Skin epidermis (tissue), 12 donors: ENCODE results near the gene ANKRD45.
A peak's percentile ranks its signal among the peaks of the same experiment; 100 is the strongest.
"Not testable (repeated sequence)": the region's sequence is repeated elsewhere in the genome, so short reads cannot be mapped to it uniquely, and the experiment has no call there.

ENCODE experiments used
- H3K27ac ChIP-seq, 21 experiments: fragments of 200-600 bp; sonication (generic) in 11 of 21; one replicate each; pipeline ENCODE4 v1.5.0; 2020; ENCODE audit warnings: mild to moderate bottlenecking in 3 of 21, inconsistent platforms in 2 of 21, moderate library complexity in 2 of 21
- H3K4me3 ChIP-seq, 7 experiments: fragments of 200-600 bp; sonication (generic) in 2 of 7; one replicate each; pipeline ENCODE4 v1.5.0; 2020; ENCODE audit warnings: inconsistent platforms in 2 of 7, mild to moderate bottlenecking in 2 of 7, moderate library complexity in 1 of 7

Gene ANKRD45, protein sequence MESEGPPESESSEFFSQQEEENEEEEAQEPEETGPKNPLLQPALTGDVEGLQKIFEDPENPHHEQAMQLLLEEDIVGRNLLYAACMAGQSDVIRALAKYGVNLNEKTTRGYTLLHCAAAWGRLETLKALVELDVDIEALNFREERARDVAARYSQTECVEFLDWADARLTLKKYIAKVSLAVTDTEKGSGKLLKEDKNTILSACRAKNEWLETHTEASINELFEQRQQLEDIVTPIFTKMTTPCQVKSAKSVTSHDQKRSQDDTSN

DNA sequence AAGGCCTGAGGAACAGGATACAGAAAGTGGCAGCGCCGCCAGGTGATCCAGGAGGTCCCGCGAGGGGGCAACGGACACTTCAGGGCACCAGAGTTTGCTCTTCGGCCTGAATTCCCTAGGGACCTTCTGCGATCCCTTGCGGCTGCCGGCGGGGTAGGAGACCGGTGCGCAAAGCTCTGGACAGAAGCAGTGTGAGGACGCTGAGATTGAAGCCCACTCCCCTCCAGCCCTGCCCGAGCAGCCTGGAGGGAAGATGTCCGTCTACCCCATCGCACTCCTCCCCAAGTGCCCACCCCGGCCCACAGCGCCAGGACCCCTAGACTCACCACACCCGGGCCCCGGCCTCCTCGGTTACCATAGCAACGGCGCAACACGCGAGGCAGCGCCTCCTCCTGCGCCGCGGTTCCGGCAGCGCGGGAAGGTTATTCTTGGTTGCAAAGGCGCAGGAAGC is at the start of gene ANKRD45:
ANKRD45 (minus strand) TSS at position 361 of the 451 bp plus-strand sequence. CDS start 10,433 bp downstream, outside the sequence.
- no peak within 1 kb of the TSS for H3K27ac ChIP-seq

DNA sequence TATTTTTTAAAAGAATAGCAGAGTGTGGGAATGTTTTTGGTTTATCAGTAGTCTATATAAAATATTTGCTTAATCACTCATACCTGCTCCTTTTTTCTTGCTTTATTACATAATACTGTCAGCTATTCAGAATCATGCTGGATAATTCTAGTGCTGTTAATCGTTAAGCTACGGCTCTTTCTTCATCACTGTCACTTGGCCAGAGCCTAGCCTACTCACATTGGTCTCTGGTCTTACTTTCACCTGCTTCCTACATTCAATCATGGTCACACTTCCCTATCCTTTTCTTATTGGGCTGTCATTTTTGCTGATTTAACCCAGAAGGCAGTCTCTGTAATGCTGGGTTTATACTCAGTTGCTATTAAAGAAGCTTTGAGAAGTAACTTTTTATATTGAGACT is 47.6 kb upstream of the ANKRD45 start:
- H3K4me3 ChIP-seq, result no peak overlapping the region

More for the DNA sequence above, at the start of gene ANKRD45:
- peak within 1 kb of the TSS in 5 of 7 experiments; percentile 11 to 45 (median 14) for H3K4me3 ChIP-seq

DNA sequence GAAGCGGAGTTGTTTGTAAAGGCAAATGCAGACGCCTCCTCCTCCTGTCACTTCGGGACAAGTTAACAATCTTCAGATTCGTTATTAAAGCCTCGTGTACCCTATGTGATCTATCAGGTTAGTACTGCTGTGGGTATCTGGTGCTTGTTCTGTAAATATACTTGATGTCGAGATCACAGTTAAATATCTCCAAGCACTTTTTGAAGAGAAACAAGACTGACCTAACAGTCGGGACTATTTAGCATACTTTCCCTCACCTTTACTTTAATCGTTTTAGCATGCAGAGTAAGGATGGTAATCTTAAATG is 45.8 kb upstream of the ANKRD45 start:
- Histone ChIP-seq H3K27ac (peak overlapping the region in 20 of 21 experiments; percentile 82 to 95 (median 91)), H3K4me3 (peak overlapping the region; percentile 63 to 96 (median 86))

More for the DNA sequence above, 47.6 kb upstream of the ANKRD45 start:
- H3K27ac ChIP-seq, result no peak overlapping the region

DNA sequence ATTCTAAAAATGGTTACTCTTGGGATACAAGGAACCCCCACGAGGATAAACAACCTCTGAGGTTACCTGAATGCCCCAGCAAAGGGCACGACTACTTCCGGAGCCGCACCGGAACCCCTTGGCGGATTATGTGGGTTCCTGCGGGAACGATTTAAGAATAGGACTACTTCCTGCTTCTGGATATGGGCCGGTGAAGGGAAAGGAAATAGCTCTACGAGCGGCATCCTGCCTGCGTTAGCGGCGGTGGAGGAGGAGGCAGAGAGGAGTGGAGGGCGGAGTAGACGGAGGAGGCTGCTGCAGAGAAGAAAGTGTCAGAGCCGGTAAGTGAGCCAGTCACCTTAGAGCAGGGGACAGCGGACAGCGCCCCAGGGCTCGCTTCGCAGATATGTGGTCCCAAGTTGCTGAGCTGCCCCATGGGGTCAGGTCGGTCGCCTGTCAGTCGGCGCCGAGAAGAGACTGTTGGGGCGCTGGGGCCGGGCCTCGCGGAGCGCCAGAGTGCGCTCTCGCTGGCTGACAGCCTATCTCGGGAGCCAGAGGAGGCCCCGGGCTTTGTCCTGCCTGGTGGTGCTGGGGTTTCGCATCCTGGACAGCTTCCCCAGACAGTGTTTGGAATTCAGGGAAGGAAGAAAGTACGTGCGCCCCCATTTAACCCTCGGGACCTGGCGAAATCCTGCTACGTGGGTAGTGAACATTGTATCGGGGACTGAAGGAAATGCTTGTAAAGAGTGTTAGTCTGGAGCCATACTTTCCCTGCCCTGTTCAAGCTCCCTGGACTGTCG is 45.3 kb upstream of the ANKRD45 start, which contains the start of gene KLHL20:
KLHL20 (plus strand) TSS at position 223 of the 779 bp plus-strand sequence. CDS start 1,063 bp downstream, outside the sequence.
- Histone ChIP-seq H3K4me3 (peak within 1 kb of the TSS; percentile 63 to 96 (median 86)), H3K27ac (peak within 1 kb of the TSS; percentile 68 to 95 (median 91))

DNA sequence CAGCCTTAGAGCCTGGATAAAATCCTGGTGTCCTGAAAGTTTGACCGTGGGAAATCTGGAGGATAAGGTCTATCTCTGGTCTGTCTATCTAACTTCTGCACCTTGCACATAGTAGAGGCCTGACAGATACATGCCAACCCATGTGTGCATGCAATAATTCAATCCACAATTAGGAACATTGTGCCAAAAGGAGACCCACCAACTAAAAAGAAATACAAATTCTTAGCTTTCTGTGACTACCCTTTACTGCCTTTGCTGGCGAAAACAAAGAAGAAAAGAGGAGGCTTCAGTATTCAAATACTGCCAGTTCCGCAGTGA is 44.7 kb upstream of the ANKRD45 start:
- Histone ChIP-seq H3K27ac (peak overlapping the region in 19 of 21 experiments; percentile 65 to 95 (median 91)), H3K4me3 (peak overlapping the region; percentile 63 to 96 (median 86))

DNA sequence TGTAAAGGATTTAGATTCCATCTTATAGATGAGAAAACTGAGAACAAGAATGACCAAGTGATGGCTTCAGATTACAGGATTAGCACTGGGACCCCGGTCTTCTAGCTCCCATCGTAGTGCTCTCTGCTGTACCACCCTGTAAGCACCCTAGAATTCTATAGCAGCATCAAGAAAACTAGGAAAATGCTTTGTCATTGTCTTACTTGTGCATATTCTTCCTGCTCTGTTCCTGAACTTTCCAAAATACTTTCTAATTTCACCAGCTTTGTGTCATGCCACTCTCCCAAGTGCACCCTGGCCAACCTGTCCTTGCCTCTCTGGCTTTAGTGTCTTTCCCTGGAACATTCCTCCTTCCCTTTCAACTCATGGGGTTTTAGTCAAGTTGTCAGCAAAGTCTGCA is 39.1 kb upstream of the ANKRD45 start:
- Histone ChIP-seq H3K4me3 (no peak overlapping the region), H3K27ac (no peak overlapping the region)

DNA sequence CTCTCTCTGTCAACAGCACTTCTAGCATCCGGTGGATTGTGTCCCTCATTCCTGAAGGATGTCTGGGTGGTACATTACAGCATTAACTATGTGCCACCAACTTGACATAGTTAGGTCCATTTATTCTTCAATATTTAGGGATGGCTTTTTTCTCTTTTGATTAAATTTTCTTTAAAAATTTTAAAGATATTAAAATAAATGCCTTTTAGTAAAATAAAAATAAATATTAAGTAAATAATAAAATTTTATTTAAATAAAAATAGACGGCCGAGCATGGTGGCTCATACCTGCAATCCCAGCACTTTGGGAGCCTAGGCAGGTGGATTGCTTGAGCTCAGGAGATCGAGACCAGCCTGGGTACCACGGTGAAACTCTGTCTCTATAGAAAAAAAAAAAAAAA is 35.5 kb upstream of the ANKRD45 start:
- Histone ChIP-seq H3K4me3 (no peak overlapping the region), H3K27ac (no peak overlapping the region)

DNA sequence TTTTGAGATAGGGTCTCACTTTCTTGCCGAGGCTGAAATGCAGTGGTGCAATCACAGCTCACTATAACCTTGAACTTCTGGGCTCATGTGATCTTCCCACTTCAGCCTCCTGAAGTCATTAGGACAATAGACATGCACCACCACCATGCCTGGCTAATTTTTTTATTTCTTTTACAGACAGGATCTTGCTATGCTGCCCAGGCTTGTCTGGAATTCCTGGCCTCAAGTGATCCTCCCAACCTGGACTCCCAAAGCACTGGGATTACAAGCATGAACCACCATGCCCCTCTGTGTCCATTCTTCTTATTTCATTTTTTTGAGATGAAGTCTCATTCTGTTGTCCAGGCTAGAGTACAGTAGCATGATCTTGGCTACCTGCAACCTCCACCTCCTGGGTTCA is 33.1 kb upstream of the ANKRD45 start:
- Histone ChIP-seq H3K4me3 (no peak overlapping the region), H3K27ac (no peak overlapping the region)

DNA sequence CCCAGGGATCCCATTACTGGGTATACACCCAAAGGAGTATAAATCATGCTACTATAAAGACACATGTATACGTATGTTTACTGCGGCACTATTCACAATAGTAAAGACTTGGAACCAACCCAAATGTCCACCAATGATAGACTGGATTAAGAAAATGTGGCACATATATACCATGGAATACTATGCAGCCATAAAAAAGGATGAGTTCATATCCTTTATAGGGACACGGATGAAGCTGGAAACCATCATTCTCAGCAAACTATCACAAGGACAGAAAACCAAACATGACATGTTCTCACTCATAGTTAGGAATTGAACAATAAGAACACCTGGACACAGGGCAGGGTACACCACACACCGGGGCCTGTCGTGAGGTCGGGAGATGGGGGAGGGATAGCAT is 31.6 kb upstream of the ANKRD45 start:
- not testable (repeated sequence) for H3K4me3 ChIP-seq, H3K27ac ChIP-seq

DNA sequence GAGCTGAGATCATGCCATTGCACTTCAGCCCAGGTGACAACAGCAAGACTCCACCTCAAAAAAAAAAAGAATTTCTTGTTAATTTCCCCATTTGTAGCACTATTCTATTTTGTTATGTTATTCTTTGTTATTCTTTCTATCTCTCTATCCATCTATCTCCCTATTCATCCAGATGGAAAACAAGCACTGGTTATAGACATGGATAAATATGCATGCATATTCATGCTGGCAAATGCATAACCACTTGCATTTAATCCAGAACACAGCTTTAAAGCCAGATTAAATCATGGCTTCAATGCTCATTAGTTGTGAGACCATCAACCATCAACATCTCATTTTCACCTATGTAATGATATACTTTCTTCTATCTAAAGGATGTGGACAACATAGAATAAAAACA is 23.6 kb upstream of the ANKRD45 start:
- H3K4me3 ChIP-seq, result no peak overlapping the region

DNA sequence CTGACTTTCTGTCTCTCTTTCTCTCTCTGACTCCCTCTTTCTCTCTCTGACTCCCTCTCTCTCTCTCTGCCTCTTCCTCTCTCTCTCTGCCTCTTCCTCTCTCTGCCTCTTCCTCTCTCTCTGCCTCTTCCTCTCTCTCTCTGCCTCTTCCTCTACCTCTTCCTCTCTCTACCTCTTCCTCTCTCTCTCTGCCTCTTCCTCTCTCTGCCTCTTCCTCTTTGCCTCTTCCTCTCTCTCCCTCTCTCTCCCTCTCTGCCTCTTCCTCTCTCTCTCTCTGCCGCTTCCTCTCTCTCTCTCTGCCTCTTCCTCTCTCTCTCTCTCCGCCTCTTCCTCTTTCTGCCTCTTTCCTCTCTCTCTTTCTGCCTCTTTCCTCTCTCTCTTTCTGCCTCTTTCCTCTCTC is 18.6 kb upstream of the ANKRD45 start:
- Histone ChIP-seq H3K4me3 (no peak overlapping the region), H3K27ac (no peak overlapping the region)

More for the DNA sequence above, 23.6 kb upstream of the ANKRD45 start:
- no peak overlapping the region for H3K27ac ChIP-seq

DNA sequence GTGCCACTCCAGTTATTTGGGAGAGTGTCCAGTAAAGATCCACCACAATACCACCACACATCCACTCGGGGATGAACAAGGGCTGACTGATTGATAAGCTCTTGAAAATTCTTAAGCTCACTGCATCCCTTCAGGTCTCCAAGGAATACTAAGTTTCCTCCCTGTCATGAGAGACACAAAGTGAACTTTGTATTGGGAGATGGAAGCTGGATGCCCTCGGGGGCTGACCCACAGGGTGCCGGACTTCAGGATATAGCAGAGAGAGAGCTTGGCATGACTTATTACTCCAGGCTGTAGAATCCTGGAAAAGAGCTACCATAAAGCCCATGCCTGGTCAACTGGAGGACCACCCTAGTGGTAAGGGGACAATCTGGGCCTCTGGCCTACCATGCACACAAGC is 15.5 kb upstream of the ANKRD45 start:
- not testable (repeated sequence) for H3K4me3 ChIP-seq, H3K27ac ChIP-seq

DNA sequence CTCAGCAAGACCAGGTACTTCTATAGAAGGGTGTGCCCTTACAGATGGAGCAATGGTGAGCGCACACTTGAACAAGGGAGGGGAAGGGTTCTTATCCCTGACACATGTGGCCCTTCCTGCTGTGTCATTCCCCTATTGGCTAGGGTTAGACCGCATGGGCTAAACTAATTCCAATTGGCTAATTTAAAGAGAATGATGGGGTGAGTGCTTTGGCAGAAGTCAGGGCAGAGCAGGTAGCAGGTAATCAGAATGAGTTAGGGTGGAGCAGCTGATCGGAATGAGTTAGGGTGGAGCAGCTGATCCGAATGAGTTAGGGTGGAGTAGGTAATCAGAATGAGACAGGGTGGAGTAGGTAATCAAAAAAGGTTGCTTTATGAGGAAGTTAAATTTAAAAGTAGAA is 14.2 kb upstream of the ANKRD45 start:
- H3K4me3 ChIP-seq, H3K27ac ChIP-seq: not testable (repeated sequence)

DNA sequence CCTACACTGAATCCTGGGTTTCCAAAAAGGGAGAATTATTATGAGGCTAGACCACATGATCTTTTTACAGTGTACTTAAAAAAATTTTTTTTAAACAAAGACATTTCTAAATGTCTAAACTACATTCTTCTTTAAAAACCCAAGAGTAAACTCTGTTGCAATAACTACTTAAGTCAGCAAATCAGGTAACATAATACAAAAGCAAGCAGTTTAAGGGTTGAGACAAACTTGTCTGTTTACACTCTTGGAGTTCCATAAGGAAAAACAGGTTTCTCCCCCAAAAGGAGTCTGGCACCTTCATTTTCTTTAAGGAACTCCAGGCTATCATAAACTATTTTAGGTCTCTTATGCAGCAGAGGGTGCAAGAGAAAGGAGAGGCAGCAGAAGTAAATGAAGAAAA is 12.5 kb upstream of the ANKRD45 start:
- no peak overlapping the region for H3K27ac ChIP-seq
- H3K4me3 ChIP-seq, result no peak overlapping the region

DNA sequence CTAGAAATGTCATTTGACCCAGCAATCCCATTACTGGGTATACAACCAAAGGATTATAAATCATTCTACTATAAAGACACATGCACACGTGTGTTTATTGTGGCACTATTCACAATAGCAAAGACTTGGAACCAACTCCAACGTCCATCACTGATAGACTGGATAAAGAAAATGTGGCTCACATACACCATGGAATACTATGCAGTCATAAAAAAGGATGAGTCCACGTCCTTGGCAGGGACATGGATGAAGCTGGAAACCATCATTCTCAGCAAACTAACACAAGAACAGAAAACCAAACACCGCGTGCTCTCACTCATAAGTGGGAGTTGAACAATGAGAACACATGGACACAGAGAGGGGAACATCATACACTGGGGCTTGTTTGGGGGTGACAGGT is 10.5 kb upstream of the ANKRD45 start:
- H3K27ac ChIP-seq, H3K4me3 ChIP-seq: not testable (repeated sequence)

DNA sequence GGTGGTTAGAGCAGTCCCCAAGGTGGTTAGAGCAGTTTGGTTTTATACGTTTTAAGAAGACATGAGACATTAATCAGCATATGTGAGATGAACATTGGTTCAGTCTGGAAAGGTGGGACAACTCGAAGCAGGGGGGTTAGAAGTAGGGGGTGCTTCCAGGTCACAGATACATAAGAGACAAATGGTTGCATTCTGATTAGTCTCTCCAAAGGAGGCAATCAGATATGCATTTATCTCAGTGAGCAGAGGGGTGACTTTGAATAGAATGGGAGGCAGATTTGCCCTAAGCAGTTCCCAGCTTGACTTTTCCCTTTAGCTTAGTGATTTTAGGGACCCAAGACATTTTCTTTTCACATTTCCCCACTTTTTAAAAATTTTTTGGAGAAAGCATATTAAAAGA is 4.8 kb upstream of the ANKRD45 start:
- not testable (repeated sequence) for H3K27ac ChIP-seq, H3K4me3 ChIP-seq

DNA sequence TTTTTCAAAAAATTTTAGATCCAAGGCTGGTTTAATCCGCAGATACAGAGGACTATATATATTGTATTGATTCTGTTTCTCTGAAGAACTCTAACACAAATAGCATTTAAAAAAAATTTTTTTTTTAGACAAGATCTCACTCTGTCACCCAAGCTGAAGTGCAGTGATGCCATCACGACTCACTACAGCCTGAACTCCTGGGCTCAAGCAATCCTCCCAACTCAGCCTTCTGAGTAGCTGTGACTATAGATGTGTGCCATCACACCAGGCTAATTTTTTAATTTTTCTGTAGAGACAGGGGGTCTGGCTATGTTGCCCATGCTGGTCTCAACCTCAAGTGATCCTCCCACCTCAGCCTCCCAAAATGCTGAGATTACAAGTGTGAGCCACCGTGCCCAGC is 3.0 kb downstream of the ANKRD45 start:
- Histone ChIP-seq H3K27ac (no peak overlapping the region), H3K4me3 (no peak overlapping the region)

DNA sequence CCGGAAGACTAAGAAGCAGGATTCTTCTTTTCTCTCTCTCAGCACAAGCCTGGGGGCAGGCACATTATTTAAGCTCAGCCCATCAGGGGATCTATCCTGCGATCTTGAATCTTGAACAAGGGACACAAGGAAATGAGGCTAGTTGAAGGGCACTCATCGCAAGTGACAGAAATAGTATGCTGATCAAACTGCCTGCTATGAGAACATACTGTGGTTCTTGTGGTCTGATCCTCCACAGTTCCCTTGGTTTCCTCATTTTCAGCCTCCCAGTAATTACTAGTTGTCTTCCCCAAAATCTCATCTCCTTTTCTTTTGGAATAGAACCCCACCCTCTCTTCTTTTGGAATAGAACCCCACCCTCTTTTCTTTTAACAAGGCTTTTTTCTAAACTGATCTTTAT is 6.5 kb downstream of the ANKRD45 start:
- no peak overlapping the region for H3K27ac ChIP-seq

DNA sequence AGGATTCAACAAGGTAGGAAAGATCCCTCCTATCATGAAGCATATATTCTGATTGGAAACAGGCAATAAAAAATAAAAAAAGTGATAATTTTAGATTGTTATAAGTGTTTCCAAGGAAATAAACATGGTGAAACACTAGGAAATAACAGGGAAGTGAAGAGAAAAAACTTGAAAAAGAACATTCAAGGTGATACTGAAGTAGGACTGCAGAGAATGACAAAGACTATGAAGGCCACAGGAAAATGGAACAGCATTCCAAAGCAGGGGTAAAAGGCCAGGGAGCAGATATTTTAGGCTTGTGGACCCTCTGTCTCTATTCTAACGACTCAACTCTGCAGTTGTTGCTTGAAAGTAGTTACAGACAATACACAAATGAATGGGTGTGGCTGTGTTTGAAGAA is 7.9 kb downstream of the ANKRD45 start:
- no peak overlapping the region for H3K4me3 ChIP-seq
- no peak overlapping the region for H3K27ac ChIP-seq

More for the DNA sequence above, 6.5 kb downstream of the ANKRD45 start:
- H3K4me3 ChIP-seq, result no peak overlapping the region

DNA sequence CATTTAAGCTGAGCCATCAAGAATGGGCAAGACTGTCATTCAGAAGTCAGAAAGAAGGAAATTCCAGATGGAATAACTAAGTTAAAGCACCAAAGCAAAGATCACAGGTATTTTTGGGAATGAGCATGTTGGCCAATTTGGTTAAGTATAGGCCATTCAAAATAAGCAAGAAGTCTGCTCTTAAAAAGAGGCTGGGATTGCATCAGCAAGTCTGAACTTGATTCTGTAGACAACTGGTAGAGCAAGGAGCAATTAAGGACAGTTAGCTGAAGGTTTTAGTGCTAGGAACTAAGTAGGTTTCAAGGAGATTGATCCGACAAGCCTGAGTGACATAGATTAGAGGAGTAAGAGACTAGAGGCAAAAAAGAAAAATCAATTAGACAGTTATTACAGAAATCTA is 8.4 kb downstream of the ANKRD45 start:
- H3K4me3 ChIP-seq, result no peak overlapping the region
- H3K27ac ChIP-seq, result no peak overlapping the region

DNA sequence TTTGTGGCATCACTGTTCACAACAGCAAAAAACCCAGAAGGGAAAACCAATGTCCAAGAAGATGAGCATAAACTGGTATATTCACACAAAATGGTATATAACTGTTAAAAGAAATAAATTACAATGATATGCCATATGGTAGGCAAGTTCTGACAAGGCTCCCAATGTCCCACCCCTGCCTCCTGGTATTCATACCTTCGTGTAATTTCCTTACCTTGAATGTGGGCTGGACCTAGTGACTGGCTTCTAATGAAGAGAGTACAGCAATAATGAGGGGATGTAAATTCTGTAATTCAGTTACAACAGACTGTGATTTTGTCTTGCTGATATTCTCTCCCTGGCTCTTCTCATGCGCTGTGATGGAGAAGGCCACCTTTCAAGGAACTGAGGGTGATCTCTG is 9.3 kb downstream of the ANKRD45 start:
- Histone ChIP-seq H3K4me3 (no peak overlapping the region), H3K27ac (no peak overlapping the region)
